GM12878 (cell line): ENCODE measurements around the gene SSH2. TPM values are rescaled to one million over a fixed set of nuclear protein-coding genes. Genes with fewer than 3 reads are reported as not detected.

Experiments used
- ATAC-seq: fragments of 200-7000 bp; cut with Tn5 transposase; 3 replicates; pipeline ENCODE4 v1.9.1; 2020; ENCODE audit warnings: mild to moderate bottlenecking, moderate library complexity
- BruUV-seq: library from RNA; stranded (reverse); fragments of 400-500 nt; replicated peaks from 2 replicates; lab custom pipeline; 2021; lab: Mats Ljungman, UMichigan
- CTCF ChIA-PET: fragments of 300-600 bp; sonication (Branson Sonifier 250); formaldehyde crosslinking; extraction: SDS; loops from one replicate; lab custom pipeline; 2021; ENCODE audit warnings: inconsistent platforms; lab: Yijun Ruan, JAX
- POLR2A ChIA-PET: fragments of 350-600 bp; formaldehyde crosslinking; extraction: SDS; loops from one replicate; lab custom pipeline; 2021; ENCODE audit warnings: inconsistent platforms; lab: Charles Lee
- RAD21 ChIA-PET: fragments of 300-600 bp; sonication (Branson Sonifier 250); formaldehyde crosslinking; loops from one replicate; lab custom pipeline; 2023; ENCODE audit warnings: antibody characterized with exemption; ENCODE audit not compliant: unreplicated experiment; lab: Charles Lee
- SMC1A ChIA-PET: fragments of 300-600 bp; sonication (Branson Sonifier 250); formaldehyde crosslinking; loops from one replicate; lab custom pipeline; 2023; ENCODE audit not compliant: unreplicated experiment, uncharacterized antibody; lab: Charles Lee
- DNase-seq: peaks from one replicate; pipeline ENCODE4 v3.0.0-alpha.2; 2011; ENCODE audit warnings: low read depth, low spot score
- FAIRE-seq: peaks from 3 replicates; lab custom pipeline; 2011; peaks lifted over from hg19 to GRCh38; lab: Jason Lieb, UNC
- H2AFZ ChIP-seq: 2 replicates; pipeline ENCODE4 v1.6.0; 2011; ENCODE audit warnings: low read depth, low read length, control low read depth; ENCODE audit not compliant: control insufficient read depth
- H3K27ac ChIP-seq: 2 replicates; pipeline ENCODE4 v1.5.1; 2011; ENCODE audit warnings: control low read depth; ENCODE audit not compliant: control insufficient read depth, insufficient read depth
- H3K27me3 ChIP-seq, 2 experiments: replicated peaks in 1 of 2; 2 replicates each; pipeline versions ENCODE4 v1.6.0 to v1.6.1; 2011; ENCODE audit warnings: low read length in 1 of 2; ENCODE audit not compliant: control insufficient read depth in 2 of 2, insufficient read depth in 2 of 2
- H3K36me3 ChIP-seq, 2 experiments: 2 replicates each; pipeline ENCODE4 v1.5.1; 2011; ENCODE audit warnings: low read length in 1 of 2; ENCODE audit not compliant: control insufficient read depth in 2 of 2, insufficient read depth in 2 of 2
- H3K4me1 ChIP-seq: 2 replicates; pipeline ENCODE4 v1.6.1; 2011; ENCODE audit warnings: mild to moderate bottlenecking, low read length, moderate library complexity, mixed read lengths; ENCODE audit not compliant: control insufficient read depth, insufficient read depth
- H3K4me2 ChIP-seq: 2 replicates; pipeline ENCODE4 v1.6.0; 2011; ENCODE audit warnings: control low read depth; ENCODE audit not compliant: control insufficient read depth, insufficient read depth
- H3K4me3 ChIP-seq: fragments of 200-600 bp; sonication (generic); 2 replicates; pipeline ENCODE4 v1.5.1; 2016
- H3K79me2 ChIP-seq: 2 replicates; pipeline ENCODE4 v1.6.0; 2011; ENCODE audit warnings: low read length; ENCODE audit not compliant: control insufficient read depth, insufficient read depth
- H3K9ac ChIP-seq: 2 replicates; pipeline ENCODE4 v1.8.0; 2011; ENCODE audit warnings: low read length, control low read depth, mixed read lengths; ENCODE audit not compliant: control insufficient read depth, insufficient read depth
- H3K9me3 ChIP-seq: replicated peaks from 3 replicates; pipeline ENCODE4 v1.5.1; 2011; ENCODE audit warnings: mild to moderate bottlenecking, low read length; ENCODE audit not compliant: control insufficient read depth, insufficient read depth
- H4K20me1 ChIP-seq: 2 replicates; pipeline ENCODE4 v1.6.0; 2011; ENCODE audit not compliant: control insufficient read depth, insufficient read depth
- CTCF ChIP-seq, 3 experiments: IDR thresholded peaks in 2 of 3; conservative IDR thresholded peaks in 1 of 3; 2 replicates each; pipeline ENCODE4 v1.5.1; 2011; ENCODE audit warnings: low read depth in 3 of 3, low read length in 3 of 3, mild to moderate bottlenecking in 3 of 3, control low read depth in 2 of 3, moderate library complexity in 2 of 3, inconsistent platforms in 1 of 3, mixed read lengths in 1 of 3; ENCODE audit not compliant: control insufficient read depth in 2 of 3, insufficient read depth in 1 of 3; ENCODE audit errors: extremely low read depth in 1 of 3
- LARP7 ChIP-seq: fragments of 450-650 bp; IDR thresholded peaks from 2 replicates; pipeline ENCODE4 v1.6.1; 2017; ENCODE audit warnings: mild to moderate bottlenecking
- RAD21 ChIP-seq: IDR thresholded peaks from 2 replicates; pipeline ENCODE4 v1.6.1; 2011; ENCODE audit warnings: mild to moderate bottlenecking, low read depth, low read length, moderate library complexity; ENCODE audit not compliant: insufficient read depth
- RB1 ChIP-seq: fragments of 450-650 bp; formaldehyde crosslinking; IDR thresholded peaks from 2 replicates; pipeline ENCODE4 v1.6.1; 2017; ENCODE audit warnings: mild to moderate bottlenecking, borderline replicate concordance
- RUNX3 ChIP-seq: IDR thresholded peaks from 2 replicates; pipeline ENCODE4 v1.6.1; 2012; ENCODE audit warnings: low read length, inconsistent platforms
- SMARCA5 ChIP-seq: fragments of 450-650 bp; IDR thresholded peaks from 2 replicates; pipeline ENCODE4 v1.6.1; 2017; ENCODE audit warnings: mild to moderate bottlenecking
- SMC3 ChIP-seq: IDR thresholded peaks from 2 replicates; pipeline ENCODE4 v1.6.1; 2011; ENCODE audit warnings: low read length, improper control_type of control experiment, borderline replicate concordance
- WRNIP1 ChIP-seq: IDR thresholded peaks from 2 replicates; pipeline ENCODE4 v1.6.1; 2011; ENCODE audit warnings: low read depth, low read length, improper control_type of control experiment, borderline replicate concordance
- YY1 ChIP-seq: IDR thresholded peaks from 2 replicates; pipeline ENCODE4 v1.6.1; 2011; ENCODE audit warnings: low read depth, mild to moderate bottlenecking, low read length
- ZNF207 ChIP-seq: fragments of 450-650 bp; IDR thresholded peaks from 2 replicates; pipeline ENCODE4 v1.6.1; 2014; ENCODE audit warnings: antibody characterized with exemption, mild to moderate bottlenecking, borderline replicate concordance
- WGBS: methylation state at CpG from one replicate; pipeline ENCODE4 v1.1.6; 2016; ENCODE audit warnings: low lambda C conversion rate; ENCODE audit not compliant: insufficient replicate concordance, insufficient coverage; ENCODE audit errors: missing lambda C conversion rate; 5-methylcytosine and 5-hydroxymethylcytosine counted together
- in situ Hi-C: fragments of 300-500 bp; cut with MboI; formaldehyde crosslinking; loops from 9 replicates; pipeline ENCODE4 v1.14.3; 2018; ENCODE audit warnings: mixed read lengths
- intact Hi-C: fragments of 100-400 bp; cut with micrococcal nuclease; formaldehyde crosslinking; loops from one replicate; pipeline ENCODE4 v1.14.2; 2022; ENCODE audit not compliant: unreplicated experiment
- polyA plus RNA-seq, 11 experiments: library from polyadenylated mRNA; depleted of rRNA in 4 of 11; unstranded in 6 of 11; stranded (reverse) in 5 of 11; fragments of >200 nt; fragmentation: Nextera tagmentation in 4 of 11; fragmentation: Illumina TruSeq in 1 of 11; extraction: Ambion mirVana in 4 of 11; extraction: Trizol in 1 of 11; gene quantifications; 1 replicate in 1 of 11; 2 replicates in 10 of 11; pipeline versions ENCODE4 v1.2.1 to v1.2.3, GENCODE V29; 2011 to 2016; ENCODE audit warnings: inconsistent platforms in 2 of 11, missing spikeins in 2 of 11, low read depth in 1 of 11
- total RNA-seq, 4 experiments: library from RNA; depleted of rRNA in 3 of 4; stranded (reverse); fragments of >200 nt in 3 of 4; fragmentation: Illumina TruSeq in 1 of 4; extraction: Trizol in 1 of 4; gene quantifications; 2 replicates each; pipeline versions ENCODE4 v1.2.1 to v1.2.3, GENCODE V29; 2013 to 2021

Gene SSH2
- total and polyA plus RNA-seq, 10 of the 15 experiments (the other 5 are each of a cell fraction or from before 2014, with no cell fraction given), result 9.3 to 65.9 (median 34.0) TPM

- no peaks in the 10 kb centered on the region for H3K27me3 ChIP-seq
- CTCF ChIA-PET, result interaction anchor here (0.6 to 7.5 kb wide), 47 partner anchors 9 to 315 kb away, joined by 3 to 114 read pairs (median 5); partner anchors contain the start of gene CORO6
- in situ Hi-C loops, result loop anchor here (5.0 kb wide), 1 partner anchor 137 kb away; no protein-coding TSS in a partner anchor
- DNase-seq (no peak), FAIRE-seq (peak; percentile 88)
- no peak overlapping the region for H3K9ac ChIP-seq
- WGBS, result 14% methylated on average over 7 of the region's 8 CpGs
- H3K4me2 ChIP-seq, result no peak overlapping the region
- H3K79me2 ChIP-seq, result no peaks in the 10 kb centered on the region
- intact Hi-C loops, result loop anchor here (1.0 to 5.0 kb wide), 3 partner anchors 97 to 198 kb away; no protein-coding TSS in a partner anchor
- TF ChIP-seq LARP7 (0 out of 2 replicates have a peak, but pooled peaks have one; percentile 19), YY1 (0 out of 2 replicates have a peak, but pooled peaks have one; percentile 47), SMC3 (peak; percentile 90), WRNIP1 (no peak), RAD21 (peak; percentile 93), RB1 (peak; percentile 22; the same call in 1 of the 2 replicates), SMARCA5 (0 out of 2 replicates have a peak, but pooled peaks have one; percentile 34), CTCF (IDR thresholded peaks at IDR 0.05 in 2 of 3, conservative IDR thresholded peaks at IDR 0.05 in 1 of 3; ENCODE audit: control insufficient read depth in 2 of 3, extremely low read depth in 1 of 3, insufficient read depth in 1 of 3, low read depth in 3 of 3, low read length in 3 of 3) (peak; percentile 67 to 82 (median 79)), RUNX3 (peak; percentile 42), ZNF207 (no peak)
- TF ChIP-seq, all 136 proteins: peak for 8
- H3K27ac ChIP-seq, result no peak overlapping the region
- H3K36me3 ChIP-seq, result no peaks in the 10 kb centered on the region
- H4K20me1 ChIP-seq, result no peaks in the 10 kb centered on the region
- ATAC-seq, result peak; percentile 100
- no peaks in the 10 kb centered on the region for H3K9me3 ChIP-seq
- peak overlapping the region; percentile 49; the same call in 1 of the 2 replicates for H2AFZ ChIP-seq
- POLR2A ChIA-PET, result interaction anchor here (0.6 to 1.3 kb wide), 9 partner anchors 11 to 523 kb away, joined by 3 to 11 read pairs (median 5); no protein-coding TSS in a partner anchor
- RAD21 ChIA-PET, result interaction anchor here (0.6 to 6.3 kb wide), 31 partner anchors 13 to 314 kb away, joined by 3 to 133 read pairs (median 5); partner anchors contain the start of genes CORO6 and SSH2
- SMC1A ChIA-PET, result interaction anchor here (0.7 to 7.1 kb wide), 34 partner anchors 9 to 409 kb away, joined by 3 to 94 read pairs (median 5); no protein-coding TSS in a partner anchor
- BruUV-seq, result no TSS peak
- no peaks in the 10 kb centered on the region for H3K4me1 ChIP-seq
- no peak overlapping the region for H3K4me3 ChIP-seq
Observed at GRCh38 chr17:29778956-29779811, 150.8 kb downstream of the SSH2 start.
